Limb (tissue), 2 donors: ENCODE results near the gene SORBS1.

ENCODE experiments used
- DNase-seq, 2 donors: peaks; one replicate each; pipeline ENCODE4 v3.0.0-alpha.2; 2016; ENCODE audit errors: extremely low spot score in 2 of 2

Gene SORBS1

DNA sequence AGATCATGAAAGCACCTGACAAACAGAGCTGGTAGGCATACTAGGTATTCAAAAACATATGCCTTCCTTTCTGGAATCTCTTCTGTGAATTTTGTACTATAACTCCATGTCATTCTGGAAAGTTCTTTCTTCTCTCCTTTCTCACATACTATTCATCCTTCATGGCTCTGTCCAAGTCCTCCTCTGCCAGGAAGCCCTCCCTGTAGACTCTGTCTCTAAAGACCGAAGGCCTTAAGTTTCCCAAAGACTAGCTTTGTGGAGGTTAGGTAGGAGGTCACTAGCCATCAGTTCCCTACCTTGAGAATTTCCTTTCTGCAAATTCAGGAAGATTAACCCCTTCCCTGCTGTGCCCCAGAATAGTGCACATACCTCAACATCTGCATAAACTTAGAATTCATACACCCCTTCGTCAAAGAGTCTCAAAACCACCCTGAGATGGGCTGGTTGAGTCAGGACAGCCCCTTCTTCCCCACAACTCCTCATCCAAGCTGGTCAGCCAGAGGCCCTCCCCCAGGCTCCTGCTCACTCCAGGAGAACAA is 20.6 kb downstream of the SORBS1 start:
- DNase-seq: no peak

DNA sequence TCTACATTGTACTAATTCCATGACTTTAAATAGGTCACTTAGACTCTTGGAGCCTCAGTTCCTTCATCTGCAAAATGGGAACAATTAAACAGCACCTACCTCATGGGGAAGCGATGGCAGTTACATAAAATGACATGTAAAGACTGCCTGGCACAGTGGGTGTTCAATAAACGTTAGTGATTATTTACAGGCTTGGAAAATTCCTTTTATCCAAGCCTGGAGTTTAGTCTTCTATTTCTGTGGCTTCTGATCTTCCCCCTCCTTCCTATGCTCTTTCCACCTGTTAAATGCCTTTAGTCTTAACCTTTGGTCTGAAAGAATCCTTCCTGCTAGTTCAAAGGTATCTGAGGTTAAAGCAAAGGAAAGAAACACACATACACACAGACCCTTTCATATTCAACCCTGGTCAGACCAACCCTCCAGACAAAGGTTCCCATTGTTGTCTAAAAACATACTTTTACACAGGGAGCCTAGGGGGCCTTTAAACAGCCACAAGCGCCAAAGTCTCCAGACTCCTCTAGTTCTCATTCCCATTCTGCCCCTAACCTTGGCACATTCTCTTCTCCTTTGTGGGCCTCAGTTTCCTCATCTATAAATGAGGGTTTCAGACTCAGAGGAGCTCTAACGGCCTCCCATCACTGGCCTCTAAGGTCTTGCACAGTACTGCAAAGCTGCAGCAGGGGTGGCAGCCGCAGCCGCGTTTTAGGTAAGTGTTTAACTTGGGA is 21.4 kb downstream of the SORBS1 start:
- no peak for DNase-seq

DNA sequence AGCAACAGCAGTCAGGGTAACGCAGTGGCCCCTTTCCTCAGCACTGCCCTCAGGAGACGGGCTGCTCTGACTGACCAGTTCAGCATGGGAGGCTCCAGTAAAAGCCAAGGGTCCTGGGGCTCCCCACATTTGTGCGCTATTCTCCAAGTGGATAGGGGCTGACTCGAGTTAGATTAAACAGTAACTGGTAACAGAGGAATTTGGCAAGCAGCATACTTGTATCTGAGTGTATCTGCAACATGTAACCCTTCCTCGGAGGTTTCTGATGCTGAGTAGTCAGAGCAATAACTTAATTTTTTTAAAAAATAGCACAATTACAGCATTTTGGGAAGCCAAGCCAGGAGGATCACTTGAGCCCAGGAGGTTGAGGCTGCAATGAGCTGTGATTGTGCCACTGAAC is 22.8 kb downstream of the SORBS1 start:
- no peak for DNase-seq

DNA sequence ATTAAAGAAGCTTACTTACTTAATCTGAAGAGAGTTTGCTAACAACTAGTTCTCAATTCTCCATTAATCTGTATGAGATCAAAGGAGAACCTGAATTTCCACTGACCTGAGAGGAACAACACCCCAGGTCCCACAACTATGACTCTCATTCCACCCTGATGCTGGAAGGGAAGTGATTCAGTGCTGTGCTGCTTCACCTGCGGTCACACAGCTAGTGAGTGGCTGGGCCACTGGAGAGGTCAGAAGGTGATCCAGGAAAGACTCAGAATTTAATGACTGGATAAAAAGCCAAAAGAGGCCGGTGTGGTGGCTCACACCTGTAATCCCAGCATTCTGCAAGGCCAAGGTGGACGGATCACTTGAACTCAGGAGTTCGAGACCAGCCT is 23.6 kb downstream of the SORBS1 start:
- no peak for DNase-seq

DNA sequence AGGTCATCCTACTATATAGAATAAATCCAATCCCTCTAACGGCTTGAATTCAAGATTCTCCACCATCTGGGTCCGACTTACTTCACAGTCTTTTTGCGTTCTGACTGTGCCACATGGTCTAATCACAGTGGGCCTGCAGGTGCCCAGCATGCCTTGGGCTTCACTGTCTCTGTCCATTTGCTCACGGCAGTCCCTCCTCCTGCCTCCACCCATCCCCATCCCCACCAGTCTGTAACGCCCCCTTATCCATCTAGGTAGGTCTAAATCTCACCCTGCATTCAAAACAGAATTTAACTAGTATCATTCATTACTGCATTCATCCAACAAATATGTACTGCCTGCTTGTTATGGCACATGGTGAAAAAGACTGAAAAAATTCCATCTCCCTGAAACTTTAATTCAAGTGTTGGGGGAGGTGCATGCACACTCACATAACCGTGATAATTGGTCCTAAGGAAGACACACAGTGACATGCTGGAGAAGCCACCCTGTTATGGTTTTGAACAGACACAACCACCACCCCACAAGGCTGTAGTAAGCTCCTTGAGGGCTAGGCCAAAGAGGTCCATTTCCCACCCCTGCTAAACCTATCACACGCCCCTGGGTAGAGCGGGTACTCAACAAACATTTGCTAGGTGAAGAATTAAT is 24.2 kb downstream of the SORBS1 start:
- DNase-seq: no peak

DNA sequence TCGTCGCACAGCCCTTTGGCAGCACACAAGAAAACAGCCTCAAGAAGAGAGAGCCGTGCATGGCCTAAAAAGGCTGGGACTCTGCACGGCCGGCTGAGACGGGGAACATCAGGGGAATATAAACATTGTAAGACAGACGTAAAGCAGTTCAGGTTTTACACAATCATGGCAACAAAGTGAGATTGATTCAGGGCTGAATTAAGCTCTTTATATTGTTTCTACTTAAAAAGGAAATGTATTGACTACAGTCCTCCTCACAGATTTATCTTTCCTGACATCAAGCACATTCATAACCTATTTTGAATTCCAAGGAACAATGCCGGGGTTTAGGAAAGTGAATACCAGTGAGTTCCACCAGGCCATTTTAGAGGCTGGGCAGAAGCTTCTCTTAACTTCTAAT is 25.2 kb downstream of the SORBS1 start:
- no peak for DNase-seq

DNA sequence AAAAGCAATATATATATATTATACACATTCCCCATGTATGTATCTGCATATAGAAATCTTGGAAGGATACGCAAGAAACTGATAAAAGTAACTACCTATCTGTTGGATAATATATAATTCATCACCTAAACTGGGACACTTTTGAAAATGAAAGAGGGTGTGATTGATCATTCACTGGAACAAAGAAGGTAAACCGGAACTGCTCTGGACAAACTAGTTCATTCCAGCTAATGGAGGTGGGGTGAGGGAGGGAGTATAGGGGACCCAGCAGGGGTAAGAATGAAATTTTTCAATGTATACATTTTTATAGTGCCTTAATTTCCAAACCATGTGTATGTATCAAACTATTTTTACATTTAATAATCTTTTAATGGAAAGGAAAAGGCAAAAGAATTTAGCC is 25.6 kb downstream of the SORBS1 start:
- DNase-seq: no peak

DNA sequence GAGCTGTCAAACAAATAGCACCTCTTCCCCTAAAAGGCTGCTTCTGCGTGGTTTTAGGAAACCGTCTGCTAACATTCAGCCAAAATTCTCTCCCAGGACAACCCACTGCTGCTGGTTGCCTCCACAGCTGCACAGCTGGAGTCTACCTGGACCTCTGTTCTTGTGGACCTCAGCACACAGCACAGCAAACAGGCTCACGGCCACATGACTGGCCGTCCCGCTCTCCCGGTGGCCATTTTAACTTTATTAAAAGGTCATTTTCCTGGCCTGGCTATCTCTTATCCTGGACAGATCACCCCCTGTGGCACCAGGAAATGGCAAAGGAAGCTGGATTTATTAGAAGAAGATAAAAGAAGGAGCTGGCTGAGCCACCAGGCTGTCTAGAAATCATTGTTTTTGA is 27.6 kb downstream of the SORBS1 start:
- DNase-seq: no peak

DNA sequence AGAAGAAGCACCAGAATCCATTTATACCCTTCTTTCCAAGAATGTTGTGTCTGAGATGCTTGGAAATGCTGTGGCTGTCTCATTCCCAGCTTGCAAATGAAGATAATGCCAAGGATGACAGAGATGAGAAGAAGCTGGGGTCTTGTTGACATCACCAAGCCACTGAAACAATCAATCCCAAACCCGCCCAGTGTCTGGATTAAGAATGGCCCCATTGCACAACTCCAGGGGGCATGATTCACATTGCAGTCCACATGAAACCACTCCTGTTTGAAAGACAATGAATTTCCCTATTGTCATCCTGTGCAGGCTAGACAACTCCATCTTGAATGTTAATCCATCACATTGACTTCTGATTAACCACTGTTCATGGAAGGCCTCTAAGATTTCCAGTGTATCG is 28.6 kb downstream of the SORBS1 start:
- no peak for DNase-seq

DNA sequence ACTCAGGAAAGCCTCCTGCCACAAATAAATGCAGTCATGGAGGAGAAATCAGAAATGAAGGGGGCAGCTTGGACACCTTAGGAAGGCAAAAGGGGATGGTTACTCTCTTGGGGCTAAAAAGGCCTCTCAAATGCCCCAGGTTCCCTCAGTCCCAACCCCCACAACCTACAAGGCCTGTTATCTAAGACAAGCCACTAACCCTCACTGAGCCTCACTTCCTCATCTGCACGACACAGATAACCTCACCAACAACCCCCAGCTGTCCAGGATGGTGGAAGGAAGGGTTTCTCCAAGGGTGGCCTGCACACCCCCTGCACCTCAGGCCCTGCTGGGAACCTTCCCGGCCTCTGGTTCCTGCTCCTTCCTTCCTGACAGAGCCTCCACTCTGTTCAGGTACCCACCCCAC is 29.2 kb downstream of the SORBS1 start:
- no peak for DNase-seq

DNA sequence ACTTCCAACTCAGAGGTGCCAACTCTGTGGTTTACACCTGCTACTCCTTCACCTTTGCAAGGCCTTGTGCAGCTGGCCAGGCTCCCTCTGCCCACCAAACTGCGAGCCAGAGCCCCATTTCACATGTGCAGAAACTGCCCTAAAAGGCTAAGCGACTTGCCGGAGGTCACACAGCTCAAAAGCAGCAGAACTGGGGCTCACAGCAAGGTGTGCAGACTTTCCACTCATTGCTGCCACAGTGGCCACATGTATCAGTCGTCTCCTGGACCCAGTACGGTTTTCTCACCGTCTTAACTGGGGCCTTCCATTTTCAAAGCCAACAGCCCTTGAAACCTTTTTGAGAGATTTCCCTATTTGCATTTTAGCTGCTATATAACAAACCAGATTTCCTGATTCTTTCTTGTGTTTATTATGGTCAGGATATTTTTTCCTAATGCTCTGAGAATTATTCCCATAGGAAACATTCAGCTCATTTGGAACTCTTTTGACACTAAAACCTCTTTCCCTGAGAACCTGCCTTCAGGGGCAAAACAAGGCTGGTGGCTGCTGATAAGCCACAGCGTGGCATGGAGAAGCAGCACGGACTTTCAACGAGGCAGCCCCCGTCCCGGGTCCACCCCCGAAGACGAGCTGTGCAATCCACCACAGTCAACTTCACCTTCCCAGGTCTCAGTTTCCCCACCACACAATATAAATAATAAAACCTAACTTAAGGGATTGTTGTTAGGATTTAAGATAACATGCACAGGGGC is 29.9 kb downstream of the SORBS1 start:
- DNase-seq: no peak

DNA sequence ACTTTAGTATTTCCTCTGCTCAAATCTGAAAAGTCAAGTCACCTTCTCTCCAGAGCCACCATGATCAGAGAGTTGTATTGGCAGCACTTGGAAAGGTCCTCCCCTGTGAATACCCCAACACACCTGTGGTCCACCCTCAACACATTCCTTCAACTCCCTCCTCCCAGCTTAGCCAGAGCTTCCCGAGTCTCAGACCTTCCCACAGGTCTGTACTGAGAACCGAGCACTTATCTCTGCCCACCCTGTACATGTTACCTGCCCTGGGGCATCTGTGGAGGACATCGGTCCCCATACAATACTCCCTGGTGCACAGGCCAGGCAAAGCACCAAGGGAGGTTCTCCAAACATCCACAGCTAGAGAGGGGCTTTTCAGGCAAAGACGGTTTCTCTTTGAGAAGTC is 30.6 kb downstream of the SORBS1 start:
- no peak for DNase-seq

DNA sequence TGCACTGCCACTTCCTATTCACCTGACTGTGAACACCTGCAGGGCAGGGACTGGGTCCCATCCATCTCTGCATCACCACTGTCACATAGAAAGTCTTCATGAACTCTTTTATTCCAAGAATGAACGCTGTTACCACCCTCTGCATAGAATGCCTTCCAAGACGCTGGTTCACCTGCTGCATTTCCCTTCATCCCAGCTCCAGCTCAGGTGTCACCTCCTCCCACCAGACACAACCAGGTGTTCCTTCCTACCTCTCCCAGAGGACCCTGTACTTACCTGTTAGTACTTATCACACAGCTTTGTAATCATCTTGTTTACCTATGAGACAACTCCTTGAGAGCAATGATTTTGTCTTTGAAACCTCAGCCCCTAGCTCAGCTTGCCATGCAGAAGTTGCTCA is 31.1 kb downstream of the SORBS1 start:
- no peak for DNase-seq

DNA sequence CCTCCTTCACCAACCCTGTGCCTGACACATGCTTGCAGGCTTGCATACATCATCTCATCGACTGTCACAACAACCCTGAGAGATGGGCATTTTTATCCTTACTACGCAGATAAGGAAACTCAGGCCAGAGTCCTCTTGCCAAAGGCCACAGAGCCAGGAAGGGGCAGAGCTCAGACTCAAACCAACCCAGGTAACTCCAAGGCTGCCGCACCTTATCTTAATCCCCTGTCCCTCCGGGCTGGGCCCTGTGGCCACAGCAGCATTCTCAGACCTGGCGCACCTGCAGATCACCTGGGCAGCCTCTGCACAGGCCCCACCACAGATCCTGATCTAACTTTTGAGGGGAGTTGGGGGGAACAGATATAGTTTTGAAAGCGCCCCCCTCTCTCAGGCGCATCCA is 35.1 kb downstream of the SORBS1 start:
- DNase-seq: no peak

DNA sequence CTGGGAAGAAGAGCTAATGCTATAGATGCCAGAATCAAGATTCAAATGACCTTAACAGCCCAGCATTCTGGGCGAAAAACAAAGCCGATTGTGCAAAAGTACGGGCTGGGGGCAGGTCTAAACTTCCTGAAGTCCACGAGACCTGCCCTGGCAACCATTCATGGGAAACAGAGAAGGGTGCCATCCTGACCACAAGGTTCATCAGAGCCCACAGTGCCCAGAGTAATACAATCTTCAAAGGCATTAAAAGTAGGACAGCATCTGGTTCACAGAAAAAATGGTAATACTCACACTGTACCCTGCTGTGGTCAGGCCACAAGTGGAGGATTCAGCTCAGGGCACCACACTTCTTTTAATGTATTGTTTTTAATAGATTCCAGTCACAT is 36.1 kb downstream of the SORBS1 start:
- no peak for DNase-seq

DNA sequence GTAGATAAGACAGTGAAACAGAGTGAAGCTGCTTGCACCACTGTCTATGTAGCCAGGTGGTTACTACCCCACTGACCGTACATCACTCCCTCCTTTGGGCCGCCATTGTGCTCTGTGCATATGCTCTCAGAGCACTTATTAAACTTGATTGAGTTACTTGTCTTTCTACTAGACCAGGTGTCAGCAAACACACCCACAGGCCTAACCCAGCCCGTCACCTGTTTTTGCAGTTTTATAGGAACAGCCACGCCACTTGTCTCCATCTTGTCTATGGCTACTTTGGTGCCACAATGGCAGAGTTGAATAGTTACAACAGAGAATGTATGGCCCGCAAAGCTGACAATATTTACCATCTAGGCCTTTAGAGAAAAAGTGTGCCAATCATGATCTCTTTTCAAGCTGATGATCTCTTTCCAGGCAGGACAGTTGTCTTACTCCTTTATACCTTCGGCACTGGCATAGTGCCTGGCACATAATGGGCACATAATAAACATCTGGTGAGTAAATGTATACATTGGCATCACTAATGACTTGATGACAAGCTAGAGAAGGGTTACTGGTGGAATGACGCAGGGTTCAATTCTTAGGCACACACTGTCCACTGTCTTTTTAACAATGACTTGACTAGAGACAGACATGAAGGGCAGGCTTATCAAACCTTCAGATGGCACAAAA is 36.7 kb downstream of the SORBS1 start:
- no peak for DNase-seq

DNA sequence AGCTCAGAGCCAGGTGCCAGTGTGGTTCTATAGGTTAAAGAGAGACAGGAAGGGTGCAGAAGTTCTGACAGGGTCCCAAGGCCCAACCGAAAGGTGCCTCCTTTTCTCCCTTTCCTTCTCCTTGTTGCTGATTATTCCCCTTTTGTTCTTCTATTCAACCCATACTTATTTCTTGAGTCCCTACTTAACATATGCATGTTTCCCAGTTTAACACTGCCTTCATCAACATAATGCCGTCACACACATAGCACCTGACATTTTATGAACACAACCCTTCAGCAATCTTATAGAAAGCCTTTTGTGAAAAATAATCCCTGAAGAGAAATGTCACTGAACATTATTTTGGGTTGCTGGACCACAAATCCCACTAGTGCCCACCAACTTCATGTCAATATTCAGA is 39.1 kb downstream of the SORBS1 start:
- no peak for DNase-seq

DNA sequence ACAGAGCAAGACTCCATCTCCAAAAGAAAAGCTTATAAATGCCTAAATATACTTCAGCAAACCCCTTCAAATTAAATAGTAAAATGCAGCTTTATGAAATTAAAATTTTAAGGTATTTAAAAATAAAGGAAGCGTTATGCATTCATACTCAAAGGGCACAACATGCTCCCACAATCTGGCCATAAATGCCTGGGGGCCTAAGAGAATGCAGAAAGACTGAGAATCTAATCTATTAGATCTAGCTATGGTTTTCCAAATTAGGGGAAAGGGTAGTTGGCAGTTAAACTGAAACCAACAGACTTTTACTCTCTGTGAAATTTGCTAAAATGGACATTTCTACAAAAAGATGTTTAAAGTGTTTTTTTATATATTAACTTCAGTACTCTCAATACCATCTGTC is 40.6 kb downstream of the SORBS1 start:
- no peak for DNase-seq

DNA sequence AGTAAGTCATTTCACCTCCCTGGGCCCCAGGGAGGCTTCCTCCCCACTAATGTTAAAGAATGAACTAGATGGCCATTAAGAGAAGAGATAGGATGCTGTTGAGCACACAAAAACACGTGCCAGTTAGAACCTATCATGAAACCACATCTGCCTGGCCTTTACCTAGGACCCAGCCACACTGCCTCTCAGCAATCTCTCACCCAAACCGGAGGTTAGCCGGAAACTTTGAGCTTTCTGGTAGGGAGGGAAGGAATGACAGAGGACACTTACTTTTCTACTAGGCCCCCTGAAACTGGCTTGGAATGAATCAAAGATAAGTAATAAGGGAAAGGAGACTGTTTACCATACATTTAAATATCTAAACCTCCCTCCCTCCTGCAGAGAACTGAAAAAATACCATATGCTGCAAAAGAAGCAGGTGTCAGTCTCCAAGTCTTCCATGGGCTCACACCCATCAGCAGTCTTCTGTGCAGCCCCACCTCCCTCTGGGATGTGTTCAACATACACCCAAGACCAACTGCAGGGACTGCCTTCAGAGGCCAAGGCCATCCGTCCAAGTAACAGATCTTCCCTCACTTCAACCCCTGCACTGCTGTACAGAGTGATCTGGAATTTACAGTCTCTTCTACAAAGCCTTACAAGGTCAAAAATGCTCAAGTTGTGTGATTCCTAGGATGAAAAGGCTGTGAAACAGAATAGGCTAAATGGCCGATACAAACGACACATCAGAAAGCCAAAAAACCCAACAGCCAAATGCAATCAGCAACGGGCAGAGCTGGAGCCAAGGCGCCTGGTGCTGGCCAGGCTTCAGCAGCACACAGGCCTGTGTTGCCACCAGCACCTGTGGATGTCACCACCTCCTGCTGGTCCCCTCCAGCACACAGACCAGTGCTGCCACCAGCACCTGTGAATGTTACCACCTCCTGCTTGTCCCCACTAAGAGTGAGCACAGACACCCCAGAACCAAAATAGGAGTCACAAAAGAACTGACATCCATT is 42.4 kb downstream of the SORBS1 start:
- no peak for DNase-seq

DNA sequence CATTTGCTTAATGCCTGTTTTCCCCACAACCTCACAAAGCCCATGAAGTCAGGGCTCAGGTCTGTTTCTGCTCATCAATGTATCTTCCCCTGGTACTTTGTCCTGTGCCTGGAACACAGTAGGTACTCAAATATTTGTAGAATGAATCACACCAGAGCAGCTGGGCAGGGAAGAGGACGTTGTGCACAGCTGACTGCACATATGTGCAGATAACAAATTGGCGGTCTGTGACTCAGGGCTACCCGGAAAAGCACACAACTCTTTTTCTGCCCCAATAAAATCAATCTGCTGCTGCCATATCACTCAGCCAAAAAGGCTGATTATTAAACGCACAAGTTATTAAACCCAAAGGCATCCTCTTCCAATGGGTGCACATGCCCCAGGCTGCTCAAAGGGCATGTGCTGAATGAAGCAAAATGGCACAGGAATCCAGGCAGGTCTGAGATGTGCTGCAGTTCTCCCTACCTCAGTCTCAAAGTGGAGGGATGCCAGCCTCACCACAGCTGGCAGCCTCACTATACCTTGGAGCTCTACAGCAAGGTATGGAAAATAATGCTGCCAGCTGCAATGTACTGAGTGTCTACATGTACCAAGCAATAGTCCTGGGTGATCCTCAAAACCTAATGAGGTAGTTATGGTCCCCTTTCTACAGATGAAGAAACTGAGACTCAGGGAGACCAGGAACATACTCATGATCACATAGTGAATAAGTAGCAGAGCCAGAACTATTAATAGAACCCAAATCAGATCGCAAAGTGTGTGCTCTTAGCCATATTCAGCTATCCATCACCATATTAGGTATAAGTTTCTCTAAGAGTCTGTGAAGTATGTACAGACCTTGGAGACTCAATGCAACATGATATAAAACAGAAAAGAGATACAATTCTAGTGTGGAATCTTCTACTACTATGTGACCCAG is 43.4 kb downstream of the SORBS1 start:
- no peak for DNase-seq
